DOHH2 (cell line): Measurements from ENCODE around the gene TPX2.

Source experiments
- H3F3A ChIP-seq: fragments of 200-600 bp; sonication (generic), shearing (Covaris generic); 2 replicates; pipeline ENCODE4 v1.6.0; 2016; ENCODE audit warnings: antibody characterized with exemption, mild to moderate bottlenecking; ENCODE audit not compliant: control insufficient read depth, insufficient read depth
- H3K27ac ChIP-seq: fragments of 200-600 bp; sonication (generic); 2 replicates; pipeline ENCODE4 v1.5.1; 2014; ENCODE audit warnings: low read depth, mild to moderate bottlenecking, low read length, moderate library complexity
- H3K27me3 ChIP-seq: fragments of 200-600 bp; sonication (generic); 2 replicates; pipeline ENCODE4 v1.6.1; 2014; ENCODE audit warnings: mild to moderate bottlenecking, low read length, mixed read lengths; ENCODE audit not compliant: control insufficient read depth
- H3K36me3 ChIP-seq: fragments of 200-600 bp; sonication (generic); 2 replicates; pipeline ENCODE4 v1.6.1; 2014; ENCODE audit warnings: mild to moderate bottlenecking, low read length, moderate library complexity, mixed read lengths; ENCODE audit not compliant: control insufficient read depth
- H3K4me1 ChIP-seq: fragments of 200-600 bp; sonication (generic); 2 replicates; pipeline ENCODE4 v1.6.1; 2014; ENCODE audit warnings: mild to moderate bottlenecking, low read length, mixed read lengths; ENCODE audit not compliant: control insufficient read depth
- H3K4me2 ChIP-seq: fragments of 200-600 bp; sonication (generic); 2 replicates; pipeline ENCODE4 v1.6.0; 2014; ENCODE audit warnings: mild to moderate bottlenecking, low read length, moderate library complexity
- H3K4me3 ChIP-seq: fragments of 200-600 bp; sonication (generic); 2 replicates; pipeline ENCODE4 v1.5.1; 2014; ENCODE audit warnings: mild to moderate bottlenecking, low read length, mixed read lengths
- H3K79me2 ChIP-seq: fragments of 200-600 bp; sonication (generic); 2 replicates; pipeline ENCODE4 v1.6.1; 2014; ENCODE audit warnings: mild to moderate bottlenecking, low read length, mixed read lengths; ENCODE audit not compliant: control insufficient read depth
- H3K9me2 ChIP-seq: fragments of 200-600 bp; sonication (generic); replicated peaks from 2 replicates; pipeline ENCODE4 v1.6.1; 2014; ENCODE audit warnings: mild to moderate bottlenecking, low read length, mixed read lengths; ENCODE audit not compliant: control insufficient read depth
- H3K9me3 ChIP-seq: fragments of 200-600 bp; sonication (generic); 2 replicates; pipeline ENCODE4 v1.6.1; 2014; ENCODE audit warnings: antibody characterized with exemption, low read length, mixed read lengths; ENCODE audit not compliant: control insufficient read depth, insufficient read depth
- H4K20me1 ChIP-seq: fragments of 200-600 bp; sonication (generic); 2 replicates; pipeline ENCODE4 v1.6.0; 2014; ENCODE audit warnings: low read depth, mild to moderate bottlenecking, antibody characterized with exemption, low read length, moderate library complexity; ENCODE audit not compliant: control insufficient read depth, insufficient read depth
- CTCF ChIP-seq: fragments of 200-600 bp; sonication (generic); IDR thresholded peaks from one replicate; pipeline ENCODE4 v1.5.1; 2014; ENCODE audit warnings: antibody characterized with exemption, mild to moderate bottlenecking, low read depth, low read length; ENCODE audit not compliant: poor library complexity, severe bottlenecking
- EZH2phosphoT487 ChIP-seq: fragments of 200-600 bp; sonication (generic); IDR thresholded peaks from 2 replicates; pipeline ENCODE4 v1.6.1; 2017; ENCODE audit warnings: borderline replicate concordance, mild to moderate bottlenecking, antibody characterized with exemption, low read length, moderate library complexity, mixed read lengths

TPX2 gene

DNA sequence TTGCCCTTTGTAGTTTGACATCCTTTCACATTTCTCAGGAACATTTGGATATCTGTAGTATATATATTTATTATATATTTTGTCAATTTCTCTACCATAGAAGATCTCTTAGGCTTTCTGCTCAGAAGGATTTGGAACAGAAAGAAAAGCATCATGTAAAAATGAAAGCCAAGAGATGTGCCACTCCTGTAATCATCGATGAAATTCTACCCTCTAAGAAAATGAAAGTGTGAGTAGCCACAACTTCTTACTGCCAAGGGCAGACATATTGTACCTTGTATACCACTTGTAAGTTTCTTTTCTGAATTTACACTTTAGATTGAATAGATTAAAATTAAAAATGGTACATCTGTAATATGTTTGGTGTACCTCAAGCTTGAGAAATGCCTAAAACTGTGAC is 31.2 kb downstream of the TPX2 start:
- H3K27me3 ChIP-seq, result no peaks in the 10 kb centered on the region
- H3K79me2 ChIP-seq, result peaks cover 22% of the 10 kb centered on the region
- no peak overlapping the region for H3K4me2 ChIP-seq
- H3K4me1 ChIP-seq, result no peaks in the 10 kb centered on the region
- no peak overlapping the region for H3K4me3 ChIP-seq
- TF ChIP-seq EZH2phosphoT487 (no peak), CTCF (no peak)
- no peaks in the 10 kb centered on the region for H4K20me1 ChIP-seq
- no peak overlapping the region for H3K27ac ChIP-seq
- peaks cover 81% of the 10 kb centered on the region for H3K36me3 ChIP-seq
- no peaks in the 10 kb centered on the region for H3K9me2 ChIP-seq
- H3F3A ChIP-seq, result no peaks in the 10 kb centered on the region
- H3K9me3 ChIP-seq, result no peaks in the 10 kb centered on the region

DNA sequence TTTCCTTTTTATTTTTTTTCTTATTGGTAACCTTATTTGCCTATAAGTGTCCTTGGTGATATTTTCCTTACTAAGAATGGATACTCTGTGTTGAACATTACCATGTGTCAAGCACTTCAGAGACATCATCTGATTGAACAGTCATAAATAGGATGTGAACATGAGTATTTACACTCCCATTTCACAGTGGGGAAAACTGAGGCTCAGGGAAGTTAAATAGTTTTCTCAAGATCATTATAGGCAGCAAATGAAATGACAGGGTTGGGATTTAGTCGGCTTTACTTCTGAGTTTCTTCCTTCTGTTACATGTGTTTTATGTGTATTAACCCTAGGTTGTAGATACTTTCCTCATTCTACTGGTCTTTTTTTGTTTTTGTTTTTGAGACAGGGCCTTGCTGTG is 35.3 kb downstream of the TPX2 start:
- Histone ChIP-seq H3K9me2 (no peaks in the 10 kb centered on the region), H3K4me2 (no peak overlapping the region), H3F3A (no peaks in the 10 kb centered on the region), H3K4me1 (no peaks in the 10 kb centered on the region), H4K20me1 (no peaks in the 10 kb centered on the region; the same call in 1 of the 2 replicates), H3K27ac (no peak overlapping the region), H3K9me3 (no peaks in the 10 kb centered on the region), H3K27me3 (no peaks in the 10 kb centered on the region), H3K36me3 (peaks cover 88% of the 10 kb centered on the region), H3K79me2 (peaks cover 14% of the 10 kb centered on the region), H3K4me3 (no peak overlapping the region)
- no peak for TF ChIP-seq CTCF
- no peak for TF ChIP-seq EZH2phosphoT487

GRCh38 chr20:31780839-31781238 is 41.7 kb downstream of the TPX2 start:
- no peak overlapping the region for H3K27ac ChIP-seq
- no peak overlapping the region for H3K4me2 ChIP-seq
- H3F3A ChIP-seq, result no peaks in the 10 kb centered on the region
- no peaks in the 10 kb centered on the region for H3K9me2 ChIP-seq
- no peaks in the 10 kb centered on the region for H3K9me3 ChIP-seq
- no peaks in the 10 kb centered on the region for H3K27me3 ChIP-seq
- H3K4me1 ChIP-seq, result no peaks in the 10 kb centered on the region
- no peaks in the 10 kb centered on the region; the same call in 1 of the 2 replicates for H4K20me1 ChIP-seq
- no peak overlapping the region for H3K4me3 ChIP-seq
- H3K36me3 ChIP-seq, result peaks cover 94% of the 10 kb centered on the region
- no peak for TF ChIP-seq EZH2phosphoT487
- no peak for TF ChIP-seq CTCF
- no peaks in the 10 kb centered on the region for H3K79me2 ChIP-seq

DNA sequence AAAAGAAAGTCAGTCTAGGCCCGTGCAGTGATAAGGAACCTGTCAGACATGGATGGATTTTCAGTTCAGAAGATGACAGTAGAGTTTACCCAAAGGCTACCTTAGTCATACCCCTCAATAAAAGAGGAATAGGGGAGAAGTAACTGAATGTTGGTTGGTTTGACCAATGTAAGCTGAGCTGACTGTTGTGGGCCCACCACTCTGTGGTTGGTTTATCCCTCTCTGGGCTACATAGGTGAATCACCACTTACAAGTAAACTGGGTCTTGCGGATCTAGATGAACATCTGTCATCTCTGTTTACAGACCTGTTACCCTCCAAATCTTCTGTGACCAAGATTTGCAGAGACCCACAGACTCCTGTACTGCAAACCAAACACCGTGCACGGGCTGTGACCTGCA is 42.9 kb downstream of the TPX2 start:
- no peaks in the 10 kb centered on the region for H3F3A ChIP-seq
- H3K4me3 ChIP-seq, result no peak overlapping the region
- no peak overlapping the region for H3K4me2 ChIP-seq
- no peaks in the 10 kb centered on the region for H3K27me3 ChIP-seq
- H4K20me1 ChIP-seq, result no peaks in the 10 kb centered on the region; the same call in 1 of the 2 replicates
- H3K9me3 ChIP-seq, result no peaks in the 10 kb centered on the region
- no peak overlapping the region for H3K27ac ChIP-seq
- peaks cover 95% of the 10 kb centered on the region for H3K36me3 ChIP-seq
- no peaks in the 10 kb centered on the region for H3K9me2 ChIP-seq
- TF ChIP-seq EZH2phosphoT487 (no peak), CTCF (no peak)
- no peaks in the 10 kb centered on the region for H3K79me2 ChIP-seq
- H3K4me1 ChIP-seq, result no peaks in the 10 kb centered on the region
